GM12878 (cell line): Measurements from ENCODE around the gene C3orf49. TPM values are rescaled to one million over a fixed set of nuclear protein-coding genes. Genes with fewer than 3 reads are reported as not detected.

ENCODE experiments used
- ATAC-seq: fragments of 200-7000 bp; cut with Tn5 transposase; 3 replicates; pipeline ENCODE4 v1.9.1; 2020; ENCODE audit warnings: mild to moderate bottlenecking, moderate library complexity
- BruUV-seq: library from RNA; stranded (reverse); fragments of 400-500 nt; replicated peaks from 2 replicates; lab custom pipeline; 2021; lab: Mats Ljungman, UMichigan
- CTCF ChIA-PET: fragments of 300-600 bp; sonication (Branson Sonifier 250); formaldehyde crosslinking; extraction: SDS; loops from one replicate; lab custom pipeline; 2021; ENCODE audit warnings: inconsistent platforms; lab: Yijun Ruan, JAX
- POLR2A ChIA-PET: fragments of 350-600 bp; formaldehyde crosslinking; extraction: SDS; loops from one replicate; lab custom pipeline; 2021; ENCODE audit warnings: inconsistent platforms; lab: Charles Lee
- RAD21 ChIA-PET: fragments of 300-600 bp; sonication (Branson Sonifier 250); formaldehyde crosslinking; loops from one replicate; lab custom pipeline; 2023; ENCODE audit warnings: antibody characterized with exemption; ENCODE audit not compliant: unreplicated experiment; lab: Charles Lee
- SMC1A ChIA-PET: fragments of 300-600 bp; sonication (Branson Sonifier 250); formaldehyde crosslinking; loops from one replicate; lab custom pipeline; 2023; ENCODE audit not compliant: unreplicated experiment, uncharacterized antibody; lab: Charles Lee
- DNase-seq: peaks from one replicate; pipeline ENCODE4 v3.0.0-alpha.2; 2011; ENCODE audit warnings: low read depth, low spot score
- FAIRE-seq: peaks from 3 replicates; lab custom pipeline; 2011; peaks lifted over from hg19 to GRCh38; lab: Jason Lieb, UNC
- H2AFZ ChIP-seq: 2 replicates; pipeline ENCODE4 v1.6.0; 2011; ENCODE audit warnings: low read depth, low read length, control low read depth; ENCODE audit not compliant: control insufficient read depth
- H3K27ac ChIP-seq: 2 replicates; pipeline ENCODE4 v1.5.1; 2011; ENCODE audit warnings: control low read depth; ENCODE audit not compliant: control insufficient read depth, insufficient read depth
- H3K27me3 ChIP-seq, 2 experiments: replicated peaks in 1 of 2; 2 replicates each; pipeline versions ENCODE4 v1.6.0 to v1.6.1; 2011; ENCODE audit warnings: low read length in 1 of 2; ENCODE audit not compliant: control insufficient read depth in 2 of 2, insufficient read depth in 2 of 2
- H3K36me3 ChIP-seq, 2 experiments: 2 replicates each; pipeline ENCODE4 v1.5.1; 2011; ENCODE audit warnings: low read length in 1 of 2; ENCODE audit not compliant: control insufficient read depth in 2 of 2, insufficient read depth in 2 of 2
- H3K4me1 ChIP-seq: 2 replicates; pipeline ENCODE4 v1.6.1; 2011; ENCODE audit warnings: mild to moderate bottlenecking, low read length, moderate library complexity, mixed read lengths; ENCODE audit not compliant: control insufficient read depth, insufficient read depth
- H3K4me2 ChIP-seq: 2 replicates; pipeline ENCODE4 v1.6.0; 2011; ENCODE audit warnings: control low read depth; ENCODE audit not compliant: control insufficient read depth, insufficient read depth
- H3K4me3 ChIP-seq: fragments of 200-600 bp; sonication (generic); 2 replicates; pipeline ENCODE4 v1.5.1; 2016
- H3K79me2 ChIP-seq: 2 replicates; pipeline ENCODE4 v1.6.0; 2011; ENCODE audit warnings: low read length; ENCODE audit not compliant: control insufficient read depth, insufficient read depth
- H3K9ac ChIP-seq: 2 replicates; pipeline ENCODE4 v1.8.0; 2011; ENCODE audit warnings: low read length, control low read depth, mixed read lengths; ENCODE audit not compliant: control insufficient read depth, insufficient read depth
- H3K9me3 ChIP-seq: replicated peaks from 3 replicates; pipeline ENCODE4 v1.5.1; 2011; ENCODE audit warnings: mild to moderate bottlenecking, low read length; ENCODE audit not compliant: control insufficient read depth, insufficient read depth
- H4K20me1 ChIP-seq: 2 replicates; pipeline ENCODE4 v1.6.0; 2011; ENCODE audit not compliant: control insufficient read depth, insufficient read depth
- BCL11A ChIP-seq: IDR thresholded peaks from 2 replicates; pipeline ENCODE4 v1.6.1; 2011; ENCODE audit warnings: low read depth, low read length
- HDAC2 ChIP-seq: fragments of 200-600 bp; sonication (generic); IDR thresholded peaks from 2 replicates; pipeline ENCODE4 v1.6.1; 2017
- KAT2A ChIP-seq: conservative IDR thresholded peaks from 2 replicates; pipeline ENCODE4 v1.6.1; 2011; ENCODE audit warnings: low read depth, low read length; ENCODE audit not compliant: control insufficient read depth
- NR2C1 ChIP-seq: fragments of 450-650 bp; IDR thresholded peaks from 2 replicates; pipeline ENCODE4 v1.6.1; 2017; ENCODE audit warnings: antibody characterized with exemption, mild to moderate bottlenecking, moderate library complexity
- PAX5 ChIP-seq: IDR thresholded peaks from 2 replicates; pipeline ENCODE4 v1.6.1; 2011; ENCODE audit warnings: low read depth, low read length, borderline replicate concordance
- RELA ChIP-seq: fragments of 450-650 bp; IDR thresholded peaks from 2 replicates; pipeline ENCODE4 v1.8.0; 2014; ENCODE audit warnings: borderline replicate concordance; ENCODE audit not compliant: partially characterized antibody
- TARDBP ChIP-seq: IDR thresholded peaks from 2 replicates; pipeline ENCODE4 v1.6.1; 2016; ENCODE audit warnings: borderline replicate concordance
- ZBED1 ChIP-seq: IDR thresholded peaks from 2 replicates; pipeline ENCODE4 v1.6.1; 2016; ENCODE audit warnings: borderline replicate concordance
- ZNF217 ChIP-seq: fragments of 450-650 bp; IDR thresholded peaks from 2 replicates; pipeline ENCODE4 v1.6.1; 2017; ENCODE audit warnings: antibody characterized with exemption, mild to moderate bottlenecking
- ZNF24 ChIP-seq: fragments of 450-650 bp; IDR thresholded peaks from 2 replicates; pipeline ENCODE4 v1.6.1; 2017; ENCODE audit warnings: antibody characterized with exemption, mild to moderate bottlenecking
- ZZZ3 ChIP-seq: IDR thresholded peaks from 2 replicates; pipeline ENCODE4 v1.6.1; 2011; ENCODE audit warnings: low read depth; ENCODE audit not compliant: control insufficient read depth, insufficient read length
- WGBS: methylation state at CpG from one replicate; pipeline ENCODE4 v1.1.6; 2016; ENCODE audit warnings: low lambda C conversion rate; ENCODE audit not compliant: insufficient replicate concordance, insufficient coverage; ENCODE audit errors: missing lambda C conversion rate; 5-methylcytosine and 5-hydroxymethylcytosine counted together
- in situ Hi-C: fragments of 300-500 bp; cut with MboI; formaldehyde crosslinking; loops from 9 replicates; pipeline ENCODE4 v1.14.3; 2018; ENCODE audit warnings: mixed read lengths
- intact Hi-C: fragments of 100-400 bp; cut with micrococcal nuclease; formaldehyde crosslinking; loops from one replicate; pipeline ENCODE4 v1.14.2; 2022; ENCODE audit not compliant: unreplicated experiment
- polyA plus RNA-seq, 11 experiments: library from polyadenylated mRNA; depleted of rRNA in 4 of 11; unstranded in 6 of 11; stranded (reverse) in 5 of 11; fragments of >200 nt; fragmentation: Nextera tagmentation in 4 of 11; fragmentation: Illumina TruSeq in 1 of 11; extraction: Ambion mirVana in 4 of 11; extraction: Trizol in 1 of 11; gene quantifications; 1 replicate in 1 of 11; 2 replicates in 10 of 11; pipeline versions ENCODE4 v1.2.1 to v1.2.3, GENCODE V29; 2011 to 2016; ENCODE audit warnings: inconsistent platforms in 2 of 11, missing spikeins in 2 of 11, low read depth in 1 of 11
- total RNA-seq, 4 experiments: library from RNA; depleted of rRNA in 3 of 4; stranded (reverse); fragments of >200 nt in 3 of 4; fragmentation: Illumina TruSeq in 1 of 4; extraction: Trizol in 1 of 4; gene quantifications; 2 replicates each; pipeline versions ENCODE4 v1.2.1 to v1.2.3, GENCODE V29; 2013 to 2021
- TF ChIP-seq, protein P1 (sequence below): fragments of 450-650 bp; IDR thresholded peaks from 2 replicates; pipeline ENCODE4 v1.6.1; 2017; ENCODE audit warnings: low read depth, mild to moderate bottlenecking, moderate library complexity
- TF ChIP-seq, protein P2 (sequence below): fragments of 150-350 bp; IDR thresholded peaks from 2 replicates; pipeline ENCODE4 v1.6.1; 2016; ENCODE audit warnings: low read depth, low read length
- TF ChIP-seq, protein P3 (sequence below): IDR thresholded peaks from 2 replicates; pipeline ENCODE4 v1.6.1; 2011; ENCODE audit warnings: low read depth, mild to moderate bottlenecking, low read length, moderate library complexity, borderline replicate concordance; ENCODE audit errors: extremely low read depth
- TF ChIP-seq, protein P4 (sequence below): IDR thresholded peaks from 2 replicates; pipeline ENCODE4 v1.6.1; 2012; ENCODE audit warnings: low read length, inconsistent platforms
- TF ChIP-seq, protein P5 (sequence below): fragments of 450-650 bp; IDR thresholded peaks from 2 replicates; pipeline ENCODE4 v1.6.1; 2017; ENCODE audit warnings: mild to moderate bottlenecking

Gene C3orf49
- total and polyA plus RNA-seq, 10 of the 15 experiments (the other 5 are each of a cell fraction or from before 2014, with no cell fraction given): 0.21 TPM; not detected in 9

DNA sequence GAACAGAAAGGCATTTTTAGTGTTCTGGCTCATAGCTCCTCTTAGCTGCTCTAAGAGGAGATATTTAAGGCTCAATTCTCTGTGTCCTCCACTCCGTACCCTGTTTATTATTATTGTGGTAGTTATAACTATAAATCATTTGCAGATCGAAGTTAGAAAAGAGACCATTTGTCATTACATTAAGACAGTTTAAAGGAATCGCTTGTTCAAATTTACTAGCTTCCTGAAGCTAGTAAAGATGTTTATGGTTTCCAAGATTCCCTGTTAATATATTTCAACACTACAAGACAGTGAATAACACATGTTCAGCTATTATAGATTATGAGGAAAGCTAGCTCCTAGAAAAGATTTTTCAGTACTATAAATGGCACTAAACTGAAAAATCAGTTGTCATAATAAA, 57.2 kb downstream of the C3orf49 start:
- Histone ChIP-seq H3K9me3 (no peaks in the 10 kb centered on the region), H3K4me2 (no peak overlapping the region), H2AFZ (no peak overlapping the region), H3K27me3 (no peaks in the 10 kb centered on the region), H4K20me1 (no peaks in the 10 kb centered on the region; the same call in 1 of the 2 replicates), H3K9ac (no peak overlapping the region), H3K36me3 (no peaks in the 10 kb centered on the region), H3K4me3 (no peak overlapping the region), H3K27ac (no peak overlapping the region), H3K79me2 (peaks cover 49% of the 10 kb centered on the region), H3K4me1 (no peaks in the 10 kb centered on the region)
- in situ Hi-C loops: no loop called here
- RAD21 ChIA-PET: interaction anchor here (1.7 kb wide), 1 partner anchor 8 kb away, joined by 4 read pairs; no protein-coding TSS in a partner anchor
- no peak for ATAC-seq
- no TSS peak for BruUV-seq
- DNase-seq: no peak
- 88% methylated on average over 3 of the region's 3 CpGs for WGBS
- intact Hi-C loops: no loop called here
- POLR2A ChIA-PET: interaction anchor here (1.5 kb wide), 1 partner anchor 12 kb away, joined by 5 read pairs; the partner anchor contains the start of genes ATXN7 and THOC7
- SMC1A ChIA-PET: interaction anchor here (0.6 to 2.9 kb wide), 10 partner anchors 12 to 148 kb away, joined by 3 to 14 read pairs (median 3); no protein-coding TSS in a partner anchor
- FAIRE-seq: no peak
- CTCF ChIA-PET: interaction anchor here (1.2 to 2.3 kb wide), 7 partner anchors 9 to 57 kb away, joined by 3 to 8 read pairs (median 5); partner anchors contain the start of gene C3orf49
- TF ChIP-seq HDAC2: no peak
- no peak for TF ChIP-seq ZZZ3
- no peak for TF ChIP-seq RELA
- TF ChIP-seq KAT2A: no peak
- no peak for TF ChIP-seq ZBED1
- no peak for TF ChIP-seq BCL11A
- TF ChIP-seq, protein P1, sequence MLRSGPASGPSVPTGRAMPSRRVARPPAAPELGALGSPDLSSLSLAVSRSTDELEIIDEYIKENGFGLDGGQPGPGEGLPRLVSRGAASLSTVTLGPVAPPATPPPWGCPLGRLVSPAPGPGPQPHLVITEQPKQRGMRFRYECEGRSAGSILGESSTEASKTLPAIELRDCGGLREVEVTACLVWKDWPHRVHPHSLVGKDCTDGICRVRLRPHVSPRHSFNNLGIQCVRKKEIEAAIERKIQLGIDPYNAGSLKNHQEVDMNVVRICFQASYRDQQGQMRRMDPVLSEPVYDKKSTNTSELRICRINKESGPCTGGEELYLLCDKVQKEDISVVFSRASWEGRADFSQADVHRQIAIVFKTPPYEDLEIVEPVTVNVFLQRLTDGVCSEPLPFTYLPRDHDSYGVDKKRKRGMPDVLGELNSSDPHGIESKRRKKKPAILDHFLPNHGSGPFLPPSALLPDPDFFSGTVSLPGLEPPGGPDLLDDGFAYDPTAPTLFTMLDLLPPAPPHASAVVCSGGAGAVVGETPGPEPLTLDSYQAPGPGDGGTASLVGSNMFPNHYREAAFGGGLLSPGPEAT: no peak
- TF ChIP-seq TARDBP: no peak
- TF ChIP-seq NR2C1: no peak
- TF ChIP-seq, protein P2, sequence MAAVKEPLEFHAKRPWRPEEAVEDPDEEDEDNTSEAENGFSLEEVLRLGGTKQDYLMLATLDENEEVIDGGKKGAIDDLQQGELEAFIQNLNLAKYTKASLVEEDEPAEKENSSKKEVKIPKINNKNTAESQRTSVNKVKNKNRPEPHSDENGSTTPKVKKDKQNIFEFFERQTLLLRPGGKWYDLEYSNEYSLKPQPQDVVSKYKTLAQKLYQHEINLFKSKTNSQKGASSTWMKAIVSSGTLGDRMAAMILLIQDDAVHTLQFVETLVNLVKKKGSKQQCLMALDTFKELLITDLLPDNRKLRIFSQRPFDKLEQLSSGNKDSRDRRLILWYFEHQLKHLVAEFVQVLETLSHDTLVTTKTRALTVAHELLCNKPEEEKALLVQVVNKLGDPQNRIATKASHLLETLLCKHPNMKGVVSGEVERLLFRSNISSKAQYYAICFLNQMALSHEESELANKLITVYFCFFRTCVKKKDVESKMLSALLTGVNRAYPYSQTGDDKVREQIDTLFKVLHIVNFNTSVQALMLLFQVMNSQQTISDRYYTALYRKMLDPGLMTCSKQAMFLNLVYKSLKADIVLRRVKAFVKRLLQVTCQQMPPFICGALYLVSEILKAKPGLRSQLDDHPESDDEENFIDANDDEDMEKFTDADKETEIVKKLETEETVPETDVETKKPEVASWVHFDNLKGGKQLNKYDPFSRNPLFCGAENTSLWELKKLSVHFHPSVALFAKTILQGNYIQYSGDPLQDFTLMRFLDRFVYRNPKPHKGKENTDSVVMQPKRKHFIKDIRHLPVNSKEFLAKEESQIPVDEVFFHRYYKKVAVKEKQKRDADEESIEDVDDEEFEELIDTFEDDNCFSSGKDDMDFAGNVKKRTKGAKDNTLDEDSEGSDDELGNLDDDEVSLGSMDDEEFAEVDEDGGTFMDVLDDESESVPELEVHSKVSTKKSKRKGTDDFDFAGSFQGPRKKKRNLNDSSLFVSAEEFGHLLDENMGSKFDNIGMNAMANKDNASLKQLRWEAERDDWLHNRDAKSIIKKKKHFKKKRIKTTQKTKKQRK: no peak
- no peak for TF ChIP-seq PAX5
- TF ChIP-seq ZNF217: no peak
- no peak for TF ChIP-seq ZNF24
- TF ChIP-seq, protein P3, sequence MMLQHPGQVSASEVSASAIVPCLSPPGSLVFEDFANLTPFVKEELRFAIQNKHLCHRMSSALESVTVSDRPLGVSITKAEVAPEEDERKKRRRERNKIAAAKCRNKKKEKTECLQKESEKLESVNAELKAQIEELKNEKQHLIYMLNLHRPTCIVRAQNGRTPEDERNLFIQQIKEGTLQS: no peak
- TF ChIP-seq, protein P4, sequence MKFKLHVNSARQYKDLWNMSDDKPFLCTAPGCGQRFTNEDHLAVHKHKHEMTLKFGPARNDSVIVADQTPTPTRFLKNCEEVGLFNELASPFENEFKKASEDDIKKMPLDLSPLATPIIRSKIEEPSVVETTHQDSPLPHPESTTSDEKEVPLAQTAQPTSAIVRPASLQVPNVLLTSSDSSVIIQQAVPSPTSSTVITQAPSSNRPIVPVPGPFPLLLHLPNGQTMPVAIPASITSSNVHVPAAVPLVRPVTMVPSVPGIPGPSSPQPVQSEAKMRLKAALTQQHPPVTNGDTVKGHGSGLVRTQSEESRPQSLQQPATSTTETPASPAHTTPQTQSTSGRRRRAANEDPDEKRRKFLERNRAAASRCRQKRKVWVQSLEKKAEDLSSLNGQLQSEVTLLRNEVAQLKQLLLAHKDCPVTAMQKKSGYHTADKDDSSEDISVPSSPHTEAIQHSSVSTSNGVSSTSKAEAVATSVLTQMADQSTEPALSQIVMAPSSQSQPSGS: no peak
- TF ChIP-seq, protein P5, sequence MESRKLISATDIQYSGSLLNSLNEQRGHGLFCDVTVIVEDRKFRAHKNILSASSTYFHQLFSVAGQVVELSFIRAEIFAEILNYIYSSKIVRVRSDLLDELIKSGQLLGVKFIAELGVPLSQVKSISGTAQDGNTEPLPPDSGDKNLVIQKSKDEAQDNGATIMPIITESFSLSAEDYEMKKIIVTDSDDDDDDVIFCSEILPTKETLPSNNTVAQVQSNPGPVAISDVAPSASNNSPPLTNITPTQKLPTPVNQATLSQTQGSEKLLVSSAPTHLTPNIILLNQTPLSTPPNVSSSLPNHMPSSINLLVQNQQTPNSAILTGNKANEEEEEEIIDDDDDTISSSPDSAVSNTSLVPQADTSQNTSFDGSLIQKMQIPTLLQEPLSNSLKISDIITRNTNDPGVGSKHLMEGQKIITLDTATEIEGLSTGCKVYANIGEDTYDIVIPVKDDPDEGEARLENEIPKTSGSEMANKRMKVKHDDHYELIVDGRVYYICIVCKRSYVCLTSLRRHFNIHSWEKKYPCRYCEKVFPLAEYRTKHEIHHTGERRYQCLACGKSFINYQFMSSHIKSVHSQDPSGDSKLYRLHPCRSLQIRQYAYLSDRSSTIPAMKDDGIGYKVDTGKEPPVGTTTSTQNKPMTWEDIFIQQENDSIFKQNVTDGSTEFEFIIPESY: no peak
